WTC11 (cell line): Measurements from ENCODE around the gene RHCG.

Source experiments
- IRF2 ChIP-seq: sonication (generic); formaldehyde crosslinking; IDR thresholded peaks from 2 replicates; pipeline ENCODE4 v1.8.0; 2022; ENCODE audit warnings: low read depth, missing genetic modification reagents, borderline replicate concordance
- NFE2L1 ChIP-seq: sonication (generic); formaldehyde crosslinking; IDR thresholded peaks from 2 replicates; pipeline ENCODE4 v1.8.1; 2023; ENCODE audit warnings: missing genetic modification reagents
- SOX15 ChIP-seq: fragments of 250-450 bp; sonication (Bioruptor Pico); IDR thresholded peaks from 2 replicates; pipeline ENCODE4 v1.9.0; 2021; ENCODE audit warnings: mild to moderate bottlenecking
- TEAD4 ChIP-seq: sonication (generic); formaldehyde crosslinking; IDR thresholded peaks from 2 replicates; pipeline ENCODE4 v1.8.0; 2022; ENCODE audit warnings: mild to moderate bottlenecking, missing genetic modification reagents
- ZNF121 ChIP-seq: sonication (generic); formaldehyde crosslinking; IDR thresholded peaks from 2 replicates; pipeline ENCODE4 v1.8.0; 2023; ENCODE audit warnings: missing genetic modification reagents
- ZNF138 ChIP-seq: sonication (generic); formaldehyde crosslinking; conservative IDR thresholded peaks from 2 replicates; pipeline ENCODE4 v1.8.1; 2022; ENCODE audit warnings: mild to moderate bottlenecking, moderate library complexity, missing genetic modification reagents
- TF ChIP-seq, protein P1 (sequence below): sonication (generic); formaldehyde crosslinking; IDR thresholded peaks from 2 replicates; pipeline ENCODE4 v1.8.0; 2023; ENCODE audit warnings: missing genetic modification reagents
- TF ChIP-seq, protein P2 (sequence below): fragments of 200-600 bp; IDR thresholded peaks from 2 replicates; pipeline ENCODE4 v1.8.0; 2022; ENCODE audit warnings: antibody characterized with exemption
- TF ChIP-seq, protein P3 (sequence below): sonication (generic); formaldehyde crosslinking; IDR thresholded peaks from 2 replicates; pipeline ENCODE4 v1.8.1; 2022; ENCODE audit warnings: low read depth, mild to moderate bottlenecking, moderate library complexity, missing genetic modification reagents, borderline replicate concordance
- TF ChIP-seq, protein P4 (sequence below): sonication (generic); formaldehyde crosslinking; IDR thresholded peaks from 2 replicates; pipeline ENCODE4 v1.8.0; 2022; ENCODE audit warnings: mild to moderate bottlenecking, missing genetic modification reagents

DNA sequence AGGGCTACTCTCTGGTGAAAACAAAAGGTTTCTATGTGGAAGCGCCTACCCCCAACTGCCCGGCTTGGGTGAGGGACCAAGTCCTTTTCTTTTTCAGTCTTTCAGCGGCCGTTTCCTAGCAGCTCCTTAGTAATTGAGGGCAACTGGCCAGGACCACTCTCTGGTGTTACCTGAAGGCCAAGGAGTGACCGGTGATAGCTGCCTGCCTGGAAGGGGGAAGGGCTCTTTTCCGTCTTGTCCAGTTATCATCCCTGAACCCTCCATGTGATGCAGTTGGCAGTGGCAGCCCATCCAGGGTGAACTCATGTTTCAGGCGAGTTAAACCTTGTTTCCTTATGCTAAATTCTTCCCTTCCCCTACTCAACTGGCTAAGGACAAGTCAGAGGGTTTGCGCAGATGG is 33.3 kb downstream of the RHCG start:
- TF ChIP-seq, protein P1, sequence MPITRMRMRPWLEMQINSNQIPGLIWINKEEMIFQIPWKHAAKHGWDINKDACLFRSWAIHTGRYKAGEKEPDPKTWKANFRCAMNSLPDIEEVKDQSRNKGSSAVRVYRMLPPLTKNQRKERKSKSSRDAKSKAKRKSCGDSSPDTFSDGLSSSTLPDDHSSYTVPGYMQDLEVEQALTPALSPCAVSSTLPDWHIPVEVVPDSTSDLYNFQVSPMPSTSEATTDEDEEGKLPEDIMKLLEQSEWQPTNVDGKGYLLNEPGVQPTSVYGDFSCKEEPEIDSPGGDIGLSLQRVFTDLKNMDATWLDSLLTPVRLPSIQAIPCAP (CRISPR knock-in tag): no peak
- no peak for TF ChIP-seq ZNF138 (CRISPR knock-in tag)
- TF ChIP-seq ZNF121 (CRISPR knock-in tag): no peak
- TF ChIP-seq, protein P2, sequence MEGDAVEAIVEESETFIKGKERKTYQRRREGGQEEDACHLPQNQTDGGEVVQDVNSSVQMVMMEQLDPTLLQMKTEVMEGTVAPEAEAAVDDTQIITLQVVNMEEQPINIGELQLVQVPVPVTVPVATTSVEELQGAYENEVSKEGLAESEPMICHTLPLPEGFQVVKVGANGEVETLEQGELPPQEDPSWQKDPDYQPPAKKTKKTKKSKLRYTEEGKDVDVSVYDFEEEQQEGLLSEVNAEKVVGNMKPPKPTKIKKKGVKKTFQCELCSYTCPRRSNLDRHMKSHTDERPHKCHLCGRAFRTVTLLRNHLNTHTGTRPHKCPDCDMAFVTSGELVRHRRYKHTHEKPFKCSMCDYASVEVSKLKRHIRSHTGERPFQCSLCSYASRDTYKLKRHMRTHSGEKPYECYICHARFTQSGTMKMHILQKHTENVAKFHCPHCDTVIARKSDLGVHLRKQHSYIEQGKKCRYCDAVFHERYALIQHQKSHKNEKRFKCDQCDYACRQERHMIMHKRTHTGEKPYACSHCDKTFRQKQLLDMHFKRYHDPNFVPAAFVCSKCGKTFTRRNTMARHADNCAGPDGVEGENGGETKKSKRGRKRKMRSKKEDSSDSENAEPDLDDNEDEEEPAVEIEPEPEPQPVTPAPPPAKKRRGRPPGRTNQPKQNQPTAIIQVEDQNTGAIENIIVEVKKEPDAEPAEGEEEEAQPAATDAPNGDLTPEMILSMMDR: no peak
- TF ChIP-seq IRF2 (CRISPR knock-in tag): no peak
- TF ChIP-seq, protein P3, sequence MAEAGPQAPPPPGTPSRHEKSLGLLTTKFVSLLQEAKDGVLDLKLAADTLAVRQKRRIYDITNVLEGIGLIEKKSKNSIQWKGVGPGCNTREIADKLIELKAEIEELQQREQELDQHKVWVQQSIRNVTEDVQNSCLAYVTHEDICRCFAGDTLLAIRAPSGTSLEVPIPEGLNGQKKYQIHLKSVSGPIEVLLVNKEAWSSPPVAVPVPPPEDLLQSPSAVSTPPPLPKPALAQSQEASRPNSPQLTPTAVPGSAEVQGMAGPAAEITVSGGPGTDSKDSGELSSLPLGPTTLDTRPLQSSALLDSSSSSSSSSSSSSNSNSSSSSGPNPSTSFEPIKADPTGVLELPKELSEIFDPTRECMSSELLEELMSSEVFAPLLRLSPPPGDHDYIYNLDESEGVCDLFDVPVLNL: no peak
- TF ChIP-seq SOX15 (CRISPR knock-in tag): no peak
- TF ChIP-seq, protein P4, sequence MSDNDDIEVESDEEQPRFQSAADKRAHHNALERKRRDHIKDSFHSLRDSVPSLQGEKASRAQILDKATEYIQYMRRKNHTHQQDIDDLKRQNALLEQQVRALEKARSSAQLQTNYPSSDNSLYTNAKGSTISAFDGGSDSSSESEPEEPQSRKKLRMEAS: no peak
- TF ChIP-seq TEAD4 (CRISPR knock-in tag): no peak
- TF ChIP-seq NFE2L1: no peak
